A549 (cell line): ENCODE measurements around the gene PCDH9.

Experiments
- CHD2 ChIP-seq: fragments of 150-350 bp; IDR thresholded peaks from 2 replicates; pipeline ENCODE4 v1.6.1; 2014; ENCODE audit warnings: low read length; ENCODE audit not compliant: partially characterized antibody
- ELK1 ChIP-seq: fragments of 150-350 bp; IDR thresholded peaks from 2 replicates; pipeline ENCODE4 v1.6.1; 2014; ENCODE audit warnings: low read depth, mild to moderate bottlenecking, low read length

- TF ChIP-seq ELK1 (no peak), CHD2 (no peak)
These were observed 225.6 kb downstream of the PCDH9 start for GRCh38 chr13:67004511-67004910.
